SJSA1 (cell line): ENCODE results near the gene TMEM92. TPM values are rescaled to one million over a fixed set of nuclear protein-coding genes. Genes with fewer than 3 reads are reported as not detected.

Source experiments
- DNase-seq, 2 experiments: peaks; one replicate each; pipeline ENCODE4 v3.0.0-alpha.2; 2015 to 2020; ENCODE audit warnings: low spot score in 2 of 2, low read depth in 1 of 2
- H3K27ac ChIP-seq: fragments of 250-450 bp; sonication (Bioruptor Pico); 2 replicates; pipeline ENCODE4 v1.5.1; 2020; ENCODE audit warnings: mild to moderate bottlenecking, moderate library complexity
- H3K27me3 ChIP-seq: fragments of 250-450 bp; sonication (Bioruptor Pico); replicated peaks from 2 replicates; pipeline ENCODE4 v1.5.1; 2020; ENCODE audit warnings: mild to moderate bottlenecking, moderate library complexity
- H3K36me3 ChIP-seq: fragments of 250-450 bp; sonication (Bioruptor Pico); 2 replicates; pipeline ENCODE4 v1.5.1; 2020; ENCODE audit warnings: mild to moderate bottlenecking
- H3K4me1 ChIP-seq: fragments of 250-450 bp; sonication (Bioruptor Pico); replicated peaks from 2 replicates; pipeline ENCODE4 v1.6.1; 2021; ENCODE audit warnings: mild to moderate bottlenecking
- H3K4me3 ChIP-seq: fragments of 250-450 bp; sonication (Bioruptor Pico); 2 replicates; pipeline ENCODE4 v1.5.1; 2020; ENCODE audit warnings: mild to moderate bottlenecking
- H3K9me3 ChIP-seq: fragments of 250-450 bp; sonication (Bioruptor Pico); replicated peaks from 2 replicates; pipeline ENCODE4 v1.5.1; 2020; ENCODE audit warnings: mild to moderate bottlenecking
- total RNA-seq: library from RNA; depleted of rRNA; stranded (reverse); fragments of >200 nt; shearing (Covaris generic); gene quantifications from 2 replicates; pipeline ENCODE4 v1.2.3, GENCODE V29; 2014

Gene TMEM92
- total RNA-seq, 1 experiment from 2014 or later: 0.05 TPM

DNA sequence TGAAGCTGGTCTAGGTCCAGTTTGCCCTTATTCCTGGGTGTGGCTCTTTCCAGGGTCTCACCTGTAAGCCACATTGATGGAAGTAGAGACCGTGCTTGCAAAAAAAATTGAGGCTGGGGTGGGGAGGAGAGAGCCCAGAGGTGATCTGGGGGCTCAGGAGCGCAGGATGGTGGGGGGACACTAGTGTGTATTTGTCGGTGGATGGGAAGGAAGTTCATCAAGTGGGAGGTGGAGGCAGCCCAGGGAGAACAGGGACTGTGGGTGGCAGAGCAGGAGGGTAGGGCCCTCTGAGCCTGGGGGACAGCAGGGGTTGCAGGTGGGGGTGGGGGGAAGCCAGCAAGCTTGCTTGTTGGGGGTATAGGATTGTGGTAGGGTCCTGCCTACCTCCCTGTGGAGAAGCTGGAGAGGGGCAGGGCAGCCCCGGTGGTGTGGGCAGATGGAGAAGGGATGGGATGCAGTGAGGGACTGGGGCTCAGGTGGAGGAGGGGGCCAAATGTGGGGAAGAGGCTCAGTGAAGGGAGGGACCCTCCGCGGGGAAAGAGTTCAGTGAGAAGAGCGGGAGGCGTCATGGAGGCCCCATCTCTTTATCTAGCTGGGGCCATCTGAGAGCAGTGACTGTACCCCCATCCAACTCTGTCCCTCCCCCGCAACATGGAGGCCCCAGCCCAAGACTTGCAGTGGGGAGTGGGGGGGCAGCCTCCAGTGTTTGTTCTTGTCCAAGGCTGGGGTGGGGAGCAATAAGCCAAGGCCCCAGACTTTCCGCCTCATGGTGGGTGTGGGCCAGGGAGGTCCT, 17.2 kb upstream of the TMEM92 start:
- Histone ChIP-seq H3K36me3 (no peaks in the 10 kb centered on the region), H3K27me3 (no peaks in the 10 kb centered on the region)
- peak in 1 of 2 experiments; percentile 43 for DNase-seq

DNA sequence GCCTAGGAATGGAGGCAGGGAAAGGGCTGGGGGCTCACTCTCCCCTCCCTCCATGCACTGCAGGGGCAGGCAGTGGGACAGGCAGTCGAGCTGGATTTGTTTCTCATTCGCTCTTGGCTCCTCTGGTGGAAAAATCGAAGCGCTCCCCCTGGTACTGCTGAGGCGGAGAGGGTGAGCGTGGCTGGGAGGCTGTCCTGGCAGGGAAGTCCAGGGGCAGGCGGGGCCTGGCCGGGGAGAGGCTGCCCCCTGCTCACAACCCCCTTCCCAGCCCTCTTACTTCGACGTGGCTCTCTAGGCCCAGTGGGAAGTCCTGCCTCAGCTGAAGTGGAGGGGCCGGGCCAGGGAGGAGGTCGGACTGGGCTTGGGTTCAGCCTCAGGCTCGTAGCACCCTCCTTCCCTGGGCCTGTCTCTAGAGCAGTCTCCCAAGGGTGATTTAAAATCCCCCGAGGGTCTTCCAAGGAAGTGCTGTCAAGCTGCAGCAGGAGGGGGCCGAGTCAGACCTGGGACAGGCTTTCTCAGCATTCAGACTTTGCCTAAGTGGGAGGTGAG, 16.5 kb upstream of the TMEM92 start:
- no peak for DNase-seq
- Histone ChIP-seq H3K36me3 (no peaks in the 10 kb centered on the region), H3K9me3 (no peaks in the 10 kb centered on the region), H3K4me3 (no peak overlapping the region), H3K27me3 (no peaks in the 10 kb centered on the region), H3K27ac (no peak overlapping the region), H3K4me1 (peaks cover 17% of the 10 kb centered on the region)

More for the DNA sequence above, 17.2 kb upstream of the TMEM92 start:
- no peak overlapping the region for H3K27ac ChIP-seq
- no peak overlapping the region for H3K4me3 ChIP-seq
- peaks cover 14% of the 10 kb centered on the region for H3K4me1 ChIP-seq
- no peaks in the 10 kb centered on the region for H3K9me3 ChIP-seq

DNA sequence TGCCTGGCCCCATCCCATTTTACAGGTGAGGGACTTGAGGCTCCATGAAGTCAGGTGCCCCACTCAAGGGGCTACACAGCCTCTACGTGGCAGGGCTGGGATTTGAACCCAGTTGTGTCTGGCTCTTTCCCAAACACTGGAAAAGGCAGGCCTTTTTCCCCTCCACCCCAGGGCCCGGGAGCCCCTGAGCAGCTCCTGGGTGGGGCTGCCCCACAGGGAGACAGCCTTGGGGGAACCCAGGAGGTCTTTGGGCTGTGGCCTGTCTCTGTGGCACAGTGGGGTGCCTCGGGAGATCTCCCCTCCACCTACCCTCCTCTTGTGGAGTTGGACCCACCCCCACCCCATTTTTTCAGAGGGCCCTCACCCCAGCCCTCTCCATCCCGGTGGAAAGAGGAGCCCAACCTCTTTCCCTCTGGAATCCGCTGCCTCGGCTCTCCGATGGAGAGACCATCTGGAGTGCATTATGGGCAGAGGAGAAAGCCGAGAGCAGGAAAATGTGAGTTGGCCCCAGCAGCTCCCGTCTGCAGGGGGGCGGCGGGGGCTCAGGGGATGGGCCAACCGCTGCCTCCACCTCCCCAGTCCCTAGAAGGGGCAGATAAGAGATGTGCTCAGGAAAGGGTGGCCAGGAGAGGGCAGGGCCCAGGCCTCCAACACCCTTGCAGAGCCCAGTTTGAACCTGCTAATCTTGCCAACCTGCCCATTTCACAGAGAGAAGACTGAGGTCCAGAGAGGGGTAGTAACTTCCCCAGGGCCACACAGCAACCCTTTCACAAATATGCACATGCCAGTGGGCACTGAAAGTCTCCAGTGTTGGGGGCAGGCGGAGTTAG, 15.4 kb upstream of the TMEM92 start:
- Histone ChIP-seq H3K4me3 (no peak overlapping the region), H3K27ac (no peak overlapping the region), H3K27me3 (no peaks in the 10 kb centered on the region), H3K9me3 (no peaks in the 10 kb centered on the region), H3K4me1 (peaks cover 17% of the 10 kb centered on the region), H3K36me3 (no peaks in the 10 kb centered on the region)
- DNase-seq: peak in 1 of 2 experiments; percentile 51

DNA sequence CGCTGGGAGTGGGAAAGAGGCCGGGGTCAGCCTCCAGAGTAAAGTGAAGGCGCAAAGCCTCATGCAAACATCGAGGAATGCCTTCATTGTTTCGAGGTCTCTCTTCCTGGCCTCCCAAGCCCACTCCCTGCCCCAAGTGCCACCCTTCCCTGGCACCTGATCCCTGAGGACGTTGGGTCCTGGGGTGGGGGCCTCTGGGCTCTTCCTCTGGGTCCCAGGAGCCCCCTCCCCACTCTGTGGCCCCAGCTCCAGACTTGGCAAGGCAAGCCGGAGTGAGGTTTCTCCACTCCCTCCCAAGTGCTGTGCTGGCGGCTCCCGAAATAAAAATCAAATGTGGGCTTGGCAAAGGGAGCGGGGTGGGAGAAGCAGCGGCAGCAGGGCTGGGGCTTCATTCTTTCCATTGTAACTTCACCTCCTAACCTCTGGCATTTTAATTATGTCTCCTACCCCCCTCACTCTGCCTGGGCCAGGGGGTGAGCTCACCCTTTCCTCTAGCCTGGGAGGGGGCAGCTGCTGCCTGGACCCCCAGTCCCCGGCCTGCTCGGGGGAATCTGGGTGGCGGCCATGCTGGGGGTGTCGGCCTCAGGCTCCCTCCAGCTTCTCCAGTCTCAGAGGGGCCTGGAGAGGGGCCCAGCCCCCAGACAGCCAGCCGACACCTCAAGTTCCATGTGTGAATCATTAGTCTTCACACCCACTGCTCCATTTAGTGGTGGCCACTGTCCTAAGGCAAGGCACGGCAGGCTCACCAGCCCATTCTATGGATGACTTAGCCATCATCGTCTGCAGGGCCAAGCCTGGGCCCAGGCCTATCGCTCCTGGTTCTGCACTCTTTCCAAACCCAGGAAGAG, 14.6 kb upstream of the TMEM92 start:
- no peaks in the 10 kb centered on the region for H3K36me3 ChIP-seq
- peak in 1 of 2 experiments; percentile 44 for DNase-seq
- H3K4me1 ChIP-seq: peaks cover 25% of the 10 kb centered on the region
- H3K9me3 ChIP-seq: no peaks in the 10 kb centered on the region
- H3K27me3 ChIP-seq: no peaks in the 10 kb centered on the region
- no peak overlapping the region for H3K27ac ChIP-seq
- H3K4me3 ChIP-seq: no peak overlapping the region

DNA sequence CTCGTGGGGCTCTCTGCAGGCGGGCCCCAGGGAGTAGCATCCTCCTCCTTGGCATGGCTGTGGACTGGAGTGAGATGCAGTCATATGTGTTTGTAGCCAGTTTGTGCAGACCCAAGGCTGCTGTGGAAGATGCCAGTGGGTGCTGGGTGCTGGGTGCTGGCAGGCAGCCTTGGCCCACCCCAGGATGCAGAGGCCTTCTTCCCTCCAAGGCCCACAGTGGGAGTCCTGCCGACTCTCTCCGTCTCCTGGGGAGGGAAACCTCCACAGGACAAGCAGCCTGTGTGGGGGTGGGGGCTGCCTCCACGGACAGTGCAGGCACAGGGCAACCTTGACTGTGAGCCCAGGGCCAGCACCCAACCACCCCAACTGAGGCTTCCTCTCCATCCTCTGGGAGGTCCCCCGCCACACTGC, 13.8 kb upstream of the TMEM92 start:
- no peak overlapping the region for H3K27ac ChIP-seq
- H3K9me3 ChIP-seq: no peaks in the 10 kb centered on the region
- H3K4me3 ChIP-seq: no peak overlapping the region
- no peaks in the 10 kb centered on the region for H3K36me3 ChIP-seq
- peak in 1 of 2 experiments; percentile 47 for DNase-seq
- no peaks in the 10 kb centered on the region for H3K27me3 ChIP-seq
- H3K4me1 ChIP-seq: peaks cover 32% of the 10 kb centered on the region

DNA sequence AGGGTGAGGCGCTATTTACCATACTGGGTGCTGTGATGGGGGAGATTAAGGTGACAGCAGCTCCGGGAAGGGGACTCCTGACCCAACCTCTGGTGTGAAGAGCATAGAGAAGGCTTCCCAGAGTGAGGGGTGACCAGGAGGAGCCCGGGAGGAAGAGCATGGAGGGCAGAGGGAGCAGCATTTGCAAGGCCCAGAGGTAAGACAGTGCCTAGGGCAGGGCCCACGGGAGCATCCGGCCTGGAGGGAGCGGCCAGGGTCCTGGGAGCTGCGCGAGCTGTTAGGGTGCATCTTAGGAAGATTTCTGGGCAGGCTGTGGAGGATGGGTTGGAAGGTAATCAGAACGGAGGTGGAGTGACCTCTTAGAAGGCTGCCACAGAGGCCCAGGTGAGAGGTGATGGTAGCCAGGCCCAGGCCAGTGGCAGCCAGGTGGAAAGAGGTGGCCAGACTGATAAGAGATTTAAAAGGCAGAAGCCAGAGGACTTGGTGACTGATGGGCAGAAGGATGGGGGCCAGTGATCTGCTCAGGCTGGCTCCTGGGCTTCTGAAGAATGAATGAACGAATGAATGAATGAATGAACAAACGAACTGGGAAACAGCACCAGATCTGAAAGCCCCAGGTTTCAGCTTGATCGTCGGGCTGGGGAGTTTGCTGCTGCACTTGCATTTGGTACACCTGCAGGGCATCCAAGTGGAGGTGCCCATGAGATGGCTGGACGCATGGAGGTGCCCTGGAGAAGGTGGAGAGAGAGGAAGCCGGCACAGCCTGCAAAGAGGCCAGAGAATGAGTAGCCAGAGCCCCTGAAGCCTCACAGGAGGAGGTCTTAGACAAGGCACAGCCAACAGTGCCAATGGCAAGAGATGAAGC, 13.0 kb upstream of the TMEM92 start:
- no peaks in the 10 kb centered on the region for H3K27me3 ChIP-seq
- no peaks in the 10 kb centered on the region for H3K36me3 ChIP-seq
- no peak overlapping the region for H3K27ac ChIP-seq
- no peak for DNase-seq
- H3K4me1 ChIP-seq: peaks cover 39% of the 10 kb centered on the region
- H3K4me3 ChIP-seq: no peak overlapping the region
- H3K9me3 ChIP-seq: no peaks in the 10 kb centered on the region

DNA sequence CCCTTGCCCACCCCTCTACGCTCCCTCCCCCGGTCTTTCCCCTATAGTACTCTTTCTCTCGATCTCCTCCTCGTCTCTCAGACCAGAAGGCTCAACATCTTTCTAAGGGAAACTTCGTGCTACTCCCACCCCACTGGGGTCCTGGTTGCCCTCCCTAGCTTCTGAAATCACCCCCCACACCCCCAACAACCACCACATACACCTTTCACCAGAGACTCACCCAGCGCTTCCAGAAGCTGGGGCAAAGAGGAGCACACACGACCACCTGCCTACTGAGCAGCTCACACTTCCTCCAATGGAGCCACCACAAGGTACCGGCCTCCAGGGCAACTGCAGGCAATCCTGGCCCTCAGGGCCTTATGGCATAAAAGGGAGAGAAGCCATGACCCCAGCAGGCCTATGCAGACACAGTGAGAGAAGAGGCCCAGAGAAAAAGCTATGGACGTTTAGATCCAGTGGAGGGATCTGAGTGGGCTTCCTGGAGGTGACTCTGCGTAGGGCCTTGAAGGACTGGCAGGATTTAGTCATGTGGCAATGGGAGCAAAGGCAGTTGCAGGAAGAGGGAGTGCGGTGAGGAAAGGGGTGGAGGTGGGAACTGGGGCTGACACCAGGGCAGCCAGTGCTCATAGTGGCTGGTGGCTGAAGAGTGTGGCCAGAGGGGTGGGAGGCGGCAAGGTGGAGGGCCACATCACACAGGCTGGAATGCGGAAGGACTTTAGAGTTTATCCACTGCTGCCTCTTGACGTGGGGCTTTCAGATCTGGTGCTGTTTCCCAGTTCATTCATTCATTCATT, 12.1 kb upstream of the TMEM92 start:
- Histone ChIP-seq H3K36me3 (no peaks in the 10 kb centered on the region), H3K9me3 (no peaks in the 10 kb centered on the region), H3K4me1 (peaks cover 49% of the 10 kb centered on the region), H3K27ac (no peak overlapping the region), H3K27me3 (no peaks in the 10 kb centered on the region), H3K4me3 (no peak overlapping the region)
- DNase-seq: no peak

DNA sequence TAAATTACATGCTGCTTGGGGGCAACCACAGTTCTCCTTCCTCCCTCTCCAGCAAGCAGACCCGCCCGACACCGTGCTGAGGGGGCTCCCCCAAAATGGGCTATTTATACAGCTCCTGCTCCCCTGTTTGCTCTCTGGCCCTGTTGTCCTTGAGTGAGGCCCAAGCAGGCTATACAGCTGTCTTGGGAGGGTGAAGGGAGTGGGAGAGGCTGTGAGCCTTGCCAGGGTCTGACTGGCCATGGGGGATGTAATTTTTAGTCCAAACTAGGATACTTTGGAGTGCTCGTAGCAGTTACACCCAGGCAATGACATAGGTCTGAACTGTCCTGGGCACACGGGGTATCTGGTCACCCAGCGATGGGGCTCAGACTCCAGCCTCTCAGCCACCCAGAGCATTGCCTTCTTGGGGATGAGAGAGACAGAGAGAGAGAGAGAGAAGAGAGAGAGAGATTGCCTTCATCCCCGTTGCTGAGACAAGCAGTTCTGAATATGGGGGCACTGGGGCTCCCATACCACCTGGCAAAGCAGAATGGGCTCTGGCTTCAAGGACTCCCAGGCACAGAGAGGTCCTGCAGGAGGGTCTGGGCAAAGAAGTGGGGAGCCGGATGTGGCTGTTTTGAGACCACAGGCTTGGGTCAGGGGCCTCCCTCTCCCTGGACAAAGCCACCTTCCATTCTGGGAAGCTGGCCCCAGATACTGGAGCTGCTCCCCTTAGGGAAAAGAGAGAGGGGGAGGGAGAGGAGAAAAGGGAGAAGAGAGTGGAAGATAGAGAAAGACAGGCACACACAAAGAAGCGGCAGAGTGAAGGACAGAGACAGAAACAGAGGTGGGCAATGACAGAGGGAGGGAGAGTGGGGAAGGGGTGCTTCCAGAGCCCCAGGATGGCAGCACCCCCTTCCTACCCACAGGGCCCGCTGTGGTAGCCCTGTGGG, 10.7 kb upstream of the TMEM92 start:
- DNase-seq: no peak
- peaks cover 52% of the 10 kb centered on the region for H3K4me1 ChIP-seq
- no peaks in the 10 kb centered on the region for H3K27me3 ChIP-seq
- no peaks in the 10 kb centered on the region for H3K9me3 ChIP-seq
- H3K36me3 ChIP-seq: no peaks in the 10 kb centered on the region
- no peak overlapping the region for H3K4me3 ChIP-seq
- no peak overlapping the region for H3K27ac ChIP-seq

DNA sequence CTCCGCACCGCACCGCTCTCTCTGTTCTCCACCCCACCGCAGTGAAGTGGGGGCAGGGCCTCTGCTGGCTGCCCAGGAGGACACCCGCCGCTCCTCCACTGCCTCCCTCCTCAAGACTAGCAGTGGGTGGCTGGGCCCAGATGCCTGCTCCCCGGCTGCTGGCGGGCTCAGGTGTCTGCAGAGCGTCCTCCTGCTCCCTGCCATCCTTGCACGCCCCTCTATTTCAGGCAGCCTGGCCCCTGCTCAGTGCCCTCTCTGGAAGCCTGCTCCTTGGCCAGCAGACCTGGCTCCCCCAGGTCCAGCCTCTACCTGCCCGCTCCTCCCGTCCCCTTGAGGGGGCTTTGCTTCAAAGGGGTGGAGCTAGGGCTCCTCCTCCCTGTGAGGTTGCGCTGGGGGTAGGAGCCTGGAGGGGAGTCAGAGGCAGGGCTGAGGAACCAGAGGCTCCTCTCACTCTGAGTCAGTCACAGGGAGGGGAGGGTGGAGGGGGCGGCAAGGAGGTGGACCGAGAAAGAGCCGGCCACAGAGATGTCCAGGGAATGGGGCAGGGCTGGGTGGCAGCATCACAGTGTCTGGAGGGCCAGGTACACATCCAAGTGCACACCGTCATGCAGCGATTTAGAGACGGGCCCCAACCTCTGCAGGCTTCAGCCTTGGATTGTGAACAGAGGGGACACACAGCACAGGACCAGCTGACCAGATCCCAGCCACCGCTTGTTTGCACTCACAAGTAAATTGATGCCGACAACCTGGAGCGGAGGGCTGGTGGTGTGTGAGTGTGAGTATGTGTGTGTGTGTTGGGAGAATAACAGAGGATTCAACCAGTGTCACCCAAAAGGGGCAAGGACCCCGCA, 9.8 kb upstream of the TMEM92 start:
- peak in 1 of 2 experiments; percentile 58 for DNase-seq
- no peaks in the 10 kb centered on the region for H3K27me3 ChIP-seq
- no peak overlapping the region for H3K4me3 ChIP-seq
- H3K36me3 ChIP-seq: no peaks in the 10 kb centered on the region
- no peaks in the 10 kb centered on the region for H3K9me3 ChIP-seq
- H3K4me1 ChIP-seq: peaks cover 50% of the 10 kb centered on the region
- no peak overlapping the region for H3K27ac ChIP-seq

DNA sequence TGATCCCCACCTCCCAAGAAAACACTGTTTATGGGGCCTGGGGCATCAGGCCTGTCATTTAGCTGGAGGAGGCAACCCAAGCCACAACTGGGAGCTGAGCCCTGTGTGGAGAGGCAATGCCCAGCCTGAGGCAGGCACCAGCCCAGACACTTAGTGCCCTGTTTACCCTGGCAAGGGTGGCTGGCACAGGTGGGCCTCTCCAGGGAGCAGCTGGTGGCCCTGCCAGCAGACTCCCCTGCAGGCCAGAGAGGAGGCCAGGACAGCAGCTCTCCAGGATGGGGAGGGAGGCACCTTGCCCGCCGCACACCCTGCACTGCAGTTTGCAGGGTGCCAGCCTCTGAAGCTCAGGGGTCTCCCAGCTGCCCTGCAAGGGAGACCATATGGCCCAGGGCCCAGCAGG, 9.1 kb upstream of the TMEM92 start:
- Histone ChIP-seq H3K9me3 (no peaks in the 10 kb centered on the region), H3K27ac (no peak overlapping the region), H3K4me3 (no peak overlapping the region), H3K27me3 (no peaks in the 10 kb centered on the region), H3K36me3 (no peaks in the 10 kb centered on the region), H3K4me1 (peaks cover 56% of the 10 kb centered on the region)
- no peak for DNase-seq
